Fibroblast of villous mesenchyme (primary cell): ENCODE results near the gene DISC1. TPM values are rescaled to one million over a fixed set of nuclear protein-coding genes. Genes with fewer than 3 reads are reported as not detected.

Experiments used
- DNase-seq: peaks from one replicate; pipeline ENCODE4 v3.0.0-alpha.2; 2010; ENCODE audit warnings: low read depth
- H3K4me3 ChIP-seq: 2 replicates; pipeline ENCODE4 v1.5.1; 2011; ENCODE audit warnings: low read depth, mild to moderate bottlenecking, low read length
- CTCF ChIP-seq: IDR thresholded peaks from 2 replicates; pipeline ENCODE4 v1.5.1; 2012; ENCODE audit warnings: low read depth, mild to moderate bottlenecking, low read length; ENCODE audit not compliant: insufficient read depth
- total RNA-seq: library from RNA; depleted of rRNA; stranded (reverse); fragments of >200 nt; gene quantifications from 2 replicates; pipeline ENCODE4 v1.2.3, GENCODE V29; 2012

Gene DISC1
- total RNA-seq, 1 donor: 9.9 TPM

DNA sequence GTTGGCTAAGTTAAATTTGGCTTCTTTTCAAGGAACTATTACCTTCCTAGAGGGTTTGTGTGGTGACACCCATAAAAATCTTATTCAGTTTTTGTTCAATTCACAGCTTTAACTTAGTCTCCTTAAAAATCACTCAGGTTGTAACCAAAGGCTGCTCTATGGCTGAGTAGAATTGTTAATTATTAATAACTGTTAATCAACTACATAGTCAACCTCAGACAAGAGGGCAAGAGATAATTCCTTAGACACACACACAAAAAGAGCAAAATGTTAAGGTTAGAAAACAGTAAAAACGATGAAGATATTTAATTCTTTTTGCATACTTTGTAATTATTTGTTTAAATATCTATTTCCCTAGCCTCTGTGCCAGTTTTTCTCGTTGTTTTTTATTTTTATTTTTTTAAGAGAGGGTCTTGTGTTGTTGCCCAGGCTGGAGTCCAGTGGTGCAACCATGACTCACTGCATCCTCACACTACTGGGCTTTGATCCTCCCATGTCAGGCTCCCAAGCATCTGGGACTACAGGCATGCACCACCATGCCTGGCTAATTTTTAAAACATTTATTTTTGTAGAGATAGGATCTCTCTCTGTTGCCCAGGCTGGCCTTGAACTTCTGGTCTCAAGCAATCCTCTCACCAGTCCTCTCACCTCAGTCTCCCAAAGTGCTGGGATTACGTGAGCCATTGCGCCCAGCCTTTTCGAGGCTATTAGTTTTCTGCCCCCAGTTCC, 215.2 kb downstream of the DISC1 start:
- no peak overlapping the region for H3K4me3 ChIP-seq

GRCh38 chr1:231842441-231842840, 215.9 kb downstream of the DISC1 start:
- no peak for TF ChIP-seq CTCF
- H3K4me3 ChIP-seq: no peak overlapping the region
- DNase-seq: no peak

More for the DNA sequence above, 215.2 kb downstream of the DISC1 start:
- no peak for TF ChIP-seq CTCF
- peak; percentile 53 for DNase-seq

GRCh38 chr1:231844986-231845502, 218.5 kb downstream of the DISC1 start:
- H3K4me3 ChIP-seq: no peak overlapping the region
- peak; percentile 86 for DNase-seq
- no peak for TF ChIP-seq CTCF

- no peak for TF ChIP-seq CTCF
- no peak overlapping the region for H3K4me3 ChIP-seq
- DNase-seq: no peak
Observed at GRCh38 chr1:231847612-231848397, 221.2 kb downstream of the DISC1 start.

DNA sequence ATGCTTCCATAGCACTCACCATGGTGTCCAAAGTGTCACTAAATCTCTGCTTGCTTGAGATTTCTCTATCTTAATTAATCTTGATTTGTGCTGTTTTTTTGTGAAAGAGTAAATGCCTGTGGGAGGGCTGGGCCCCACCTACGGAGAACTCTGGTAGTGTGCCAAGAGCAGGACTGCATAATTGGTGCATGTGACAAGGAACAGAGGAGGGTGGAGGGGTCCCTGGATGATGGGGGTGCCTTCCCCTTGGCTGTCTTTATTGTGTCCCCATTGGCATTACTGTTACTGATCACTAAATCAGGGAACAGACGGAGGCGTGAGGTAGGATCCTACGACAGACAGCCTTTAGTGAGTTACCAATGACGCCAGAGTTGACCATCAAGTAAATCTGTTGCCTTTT, 223.4 kb downstream of the DISC1 start:
- no peak for TF ChIP-seq CTCF
- DNase-seq: no peak
- H3K4me3 ChIP-seq: no peak overlapping the region

- no peak for DNase-seq
- no peak overlapping the region for H3K4me3 ChIP-seq
- no peak for TF ChIP-seq CTCF
Observed at GRCh38 chr1:231850786-231851185, 224.2 kb downstream of the DISC1 start.
